Dendritic cell treated with granulocyte-macrophage colony-stimulating factor and Interleukin-4, amounts not matched to agents 40 ng/mL and 50 ng/mL, for 4 days (primary cell): ENCODE data around the gene UQCC3.

Source experiments
- H3K27ac Mint-ChIP-seq: one replicate; pipeline ENCODE4 v1.8.0; 2022; ENCODE audit warnings: mild to moderate bottlenecking, mixed read lengths
- H3K27me3 Mint-ChIP-seq: one replicate; pipeline ENCODE4 v1.8.0; 2022; ENCODE audit warnings: mild to moderate bottlenecking, mixed read lengths
- H3K36me3 Mint-ChIP-seq: one replicate; pipeline ENCODE4 v1.8.0; 2022; ENCODE audit warnings: low read depth, mixed read lengths
- H3K4me1 Mint-ChIP-seq: one replicate; pipeline ENCODE4 v1.8.0; 2022; ENCODE audit warnings: low read depth, mixed read lengths
- H3K4me3 Mint-ChIP-seq: one replicate; pipeline ENCODE4 v1.8.0; 2022; ENCODE audit warnings: mild to moderate bottlenecking, moderate library complexity, mixed read lengths
- H3K9me3 Mint-ChIP-seq: one replicate; pipeline ENCODE4 v1.8.0; 2022; ENCODE audit warnings: mixed read lengths
- intact Hi-C: fragments of 100-400 bp; cut with micrococcal nuclease; formaldehyde crosslinking; loops from one replicate; pipeline ENCODE4 v1.15.0; 2022

The UQCC3 gene, protein sequence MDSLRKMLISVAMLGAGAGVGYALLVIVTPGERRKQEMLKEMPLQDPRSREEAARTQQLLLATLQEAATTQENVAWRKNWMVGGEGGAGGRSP

DNA sequence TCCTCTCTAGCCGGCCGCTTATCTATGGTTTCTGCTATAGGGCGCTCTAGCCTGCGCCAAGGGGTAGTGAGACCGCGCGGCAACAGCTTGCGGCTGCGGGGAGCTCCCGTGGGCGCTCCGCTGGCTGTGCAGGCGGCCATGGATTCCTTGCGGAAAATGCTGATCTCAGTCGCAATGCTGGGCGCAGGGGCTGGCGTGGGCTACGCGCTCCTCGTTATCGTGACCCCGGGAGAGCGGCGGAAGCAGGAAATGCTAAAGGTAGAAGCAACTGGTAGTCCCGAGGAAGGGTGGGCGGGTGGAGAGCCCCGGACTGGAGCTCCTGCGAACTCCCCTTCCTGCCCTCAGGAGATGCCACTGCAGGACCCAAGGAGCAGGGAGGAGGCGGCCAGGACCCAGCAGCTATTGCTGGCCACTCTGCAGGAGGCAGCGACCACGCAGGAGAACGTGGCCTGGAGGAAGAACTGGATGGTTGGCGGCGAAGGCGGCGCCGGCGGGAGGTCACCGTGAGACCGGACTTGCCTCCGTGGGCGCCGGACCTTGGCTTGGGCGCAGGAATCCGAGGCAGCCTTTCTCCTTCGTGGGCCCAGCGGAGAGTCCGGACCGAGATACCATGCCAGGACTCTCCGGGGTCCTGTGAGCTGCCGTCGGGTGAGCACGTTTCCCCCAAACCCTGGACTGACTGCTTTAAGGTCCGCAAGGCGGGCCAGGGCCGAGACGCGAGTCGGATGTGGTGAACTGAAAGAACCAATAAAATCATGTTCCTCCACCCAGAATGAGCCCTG, at the start of gene UQCC3, which contains the start of gene LBHD1:
UQCC3 (plus strand) TSS at position 66 of the 782 bp plus-strand sequence; CDS start at position 139, 73 bp downstream.
LBHD1 (minus strand) TSS at position 660 of the 782 bp plus-strand sequence. CDS start 2,236 bp downstream, outside the sequence.
- Mint-ChIP-seq H3K4me1 (peaks cover 56% of the 10 kb centered on the region), H3K36me3 (peaks cover 81% of the 10 kb centered on the region), H3K27me3 (no peaks in the 10 kb centered on the region), H3K4me3 (peak within 1 kb of the TSS; percentile 95), H3K27ac (peak within 1 kb of the TSS; percentile 96), H3K9me3 (no peaks in the 10 kb centered on the region)
- intact Hi-C loops: loop anchor here (5.0 kb wide), 1 partner anchor 79 kb away; the partner anchor contains the start of gene TUT1

DNA sequence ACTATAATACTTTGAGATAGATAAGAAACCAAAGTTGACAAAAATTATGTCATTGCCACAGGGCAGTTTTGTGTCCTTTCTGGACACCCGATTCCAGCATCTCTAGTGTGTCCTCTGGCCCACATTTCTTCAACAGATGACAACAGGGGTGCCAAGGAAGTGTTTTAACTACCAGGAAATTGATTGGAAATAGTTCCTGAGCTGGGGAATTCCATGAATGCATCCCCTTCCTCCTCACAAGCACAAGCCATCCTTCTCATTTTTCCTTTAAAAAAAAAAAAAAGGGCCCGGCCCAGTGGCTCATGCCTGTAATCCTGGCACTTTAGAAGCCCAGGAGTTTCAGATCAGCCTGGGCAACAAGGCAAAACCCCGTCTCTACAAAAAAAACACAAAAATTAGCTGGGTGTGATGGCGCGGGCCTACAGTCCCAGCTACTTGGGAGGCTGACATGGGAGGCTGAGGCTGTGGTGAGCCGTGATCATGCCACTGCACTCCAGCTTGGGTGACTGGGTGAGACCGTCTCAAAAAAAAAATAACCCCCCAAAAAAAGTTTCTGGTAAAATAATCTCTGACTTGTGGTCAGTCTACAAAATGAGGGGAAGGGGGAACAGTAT, 48.9 kb upstream of the UQCC3 start:
- Mint-ChIP-seq H3K4me3 (peak overlapping the region; percentile 98), H3K9me3 (no peaks in the 10 kb centered on the region), H3K27me3 (no peaks in the 10 kb centered on the region), H3K4me1 (peaks cover 27% of the 10 kb centered on the region), H3K27ac (peak overlapping the region; percentile 94), H3K36me3 (peaks cover 56% of the 10 kb centered on the region)
- intact Hi-C loops: no loop called here

DNA sequence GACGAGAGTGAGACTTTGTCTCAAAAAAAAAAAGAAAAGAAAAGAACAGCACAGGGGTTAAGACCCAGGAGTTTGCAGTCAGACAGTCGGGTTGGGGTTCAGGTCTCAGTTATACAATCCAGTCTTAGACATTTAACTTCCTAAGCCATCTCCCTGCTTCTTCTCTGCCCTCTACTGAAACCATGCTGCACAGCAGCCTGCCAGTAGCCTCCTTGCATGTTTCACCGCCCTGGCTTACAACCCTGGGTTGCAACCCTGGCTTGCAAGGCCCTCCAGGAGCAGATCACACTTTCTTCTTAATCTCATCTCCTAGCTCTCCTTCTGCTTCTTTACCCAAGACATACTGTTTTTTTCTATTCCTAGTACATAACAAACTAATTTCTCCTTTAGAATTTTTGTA, 43.8 kb upstream of the UQCC3 start:
- intact Hi-C loops: no loop called here
- Mint-ChIP-seq H3K27me3 (no peaks in the 10 kb centered on the region), H3K27ac (no peak overlapping the region), H3K36me3 (peaks cover 90% of the 10 kb centered on the region), H3K4me3 (no peak overlapping the region), H3K9me3 (no peaks in the 10 kb centered on the region), H3K4me1 (no peaks in the 10 kb centered on the region)

DNA sequence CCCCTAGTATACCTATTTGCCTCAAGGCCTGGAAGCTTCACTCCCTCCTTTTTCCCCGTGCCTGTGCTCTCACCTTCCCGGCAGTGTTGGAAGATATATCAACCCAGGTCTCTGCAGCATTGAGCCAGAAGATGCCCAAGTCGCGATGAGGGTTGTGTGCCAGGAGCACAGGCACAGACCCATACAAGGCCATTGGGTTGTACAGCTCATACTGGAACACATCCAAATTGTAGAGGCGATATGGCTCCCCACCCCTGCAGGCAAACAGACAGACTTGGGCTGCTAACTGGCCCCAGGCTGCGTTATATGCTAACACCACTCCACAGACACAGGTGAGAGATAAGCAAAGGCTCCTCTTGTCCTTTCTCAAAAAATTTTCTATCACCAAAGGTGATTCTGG, 39.0 kb upstream of the UQCC3 start:
- peaks cover 10% of the 10 kb centered on the region for H3K4me1 Mint-ChIP-seq
- H3K27me3 Mint-ChIP-seq: no peaks in the 10 kb centered on the region
- no peaks in the 10 kb centered on the region for H3K9me3 Mint-ChIP-seq
- intact Hi-C loops: no loop called here
- H3K4me3 Mint-ChIP-seq: no peak overlapping the region
- H3K36me3 Mint-ChIP-seq: peaks cover 93% of the 10 kb centered on the region
- peak overlapping the region; percentile 11 for H3K27ac Mint-ChIP-seq

DNA sequence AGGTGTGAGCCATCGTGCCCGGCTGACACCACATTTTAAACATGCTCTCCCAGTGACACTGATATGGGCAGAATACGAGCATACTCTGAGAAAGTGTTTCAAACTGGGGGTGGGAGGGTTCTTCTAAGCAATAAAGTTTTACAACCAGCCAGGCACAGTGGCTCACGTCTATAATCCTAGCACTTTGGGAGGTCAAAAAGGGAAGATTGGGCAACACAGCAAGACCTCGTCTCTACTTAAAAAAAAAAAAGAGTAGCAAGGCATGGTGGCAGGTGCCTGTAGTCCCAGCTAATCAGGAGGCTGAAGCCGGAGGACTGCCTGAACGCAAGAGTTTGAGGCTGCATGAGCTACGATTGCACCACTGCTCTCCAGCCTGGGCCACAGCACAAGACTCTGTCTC, 27.3 kb upstream of the UQCC3 start:
- Mint-ChIP-seq H3K27ac (no peak overlapping the region), H3K27me3 (no peaks in the 10 kb centered on the region), H3K36me3 (peaks cover 75% of the 10 kb centered on the region), H3K4me1 (peaks cover 40% of the 10 kb centered on the region), H3K9me3 (no peaks in the 10 kb centered on the region), H3K4me3 (no peak overlapping the region)
- intact Hi-C loops: no loop called here

DNA sequence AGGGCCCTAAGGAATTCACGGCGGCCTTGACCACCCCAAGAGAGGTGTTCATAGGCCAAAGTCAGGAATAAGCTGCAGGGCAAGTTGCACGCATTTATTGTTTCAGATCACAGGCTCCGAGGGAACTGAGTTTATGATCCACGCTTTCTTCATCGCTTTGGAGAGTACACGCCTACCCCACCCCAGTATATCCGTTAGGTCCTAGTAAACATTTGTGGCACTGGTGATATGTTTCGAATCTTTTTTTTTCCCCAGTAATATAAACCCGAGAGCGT, 25.9 kb upstream of the UQCC3 start:
- Mint-ChIP-seq H3K27me3 (no peaks in the 10 kb centered on the region), H3K4me1 (peaks cover 35% of the 10 kb centered on the region), H3K9me3 (no peaks in the 10 kb centered on the region), H3K36me3 (peaks cover 77% of the 10 kb centered on the region), H3K4me3 (peak overlapping the region; percentile 95), H3K27ac (peak overlapping the region; percentile 93)
- intact Hi-C loops: no loop called here

DNA sequence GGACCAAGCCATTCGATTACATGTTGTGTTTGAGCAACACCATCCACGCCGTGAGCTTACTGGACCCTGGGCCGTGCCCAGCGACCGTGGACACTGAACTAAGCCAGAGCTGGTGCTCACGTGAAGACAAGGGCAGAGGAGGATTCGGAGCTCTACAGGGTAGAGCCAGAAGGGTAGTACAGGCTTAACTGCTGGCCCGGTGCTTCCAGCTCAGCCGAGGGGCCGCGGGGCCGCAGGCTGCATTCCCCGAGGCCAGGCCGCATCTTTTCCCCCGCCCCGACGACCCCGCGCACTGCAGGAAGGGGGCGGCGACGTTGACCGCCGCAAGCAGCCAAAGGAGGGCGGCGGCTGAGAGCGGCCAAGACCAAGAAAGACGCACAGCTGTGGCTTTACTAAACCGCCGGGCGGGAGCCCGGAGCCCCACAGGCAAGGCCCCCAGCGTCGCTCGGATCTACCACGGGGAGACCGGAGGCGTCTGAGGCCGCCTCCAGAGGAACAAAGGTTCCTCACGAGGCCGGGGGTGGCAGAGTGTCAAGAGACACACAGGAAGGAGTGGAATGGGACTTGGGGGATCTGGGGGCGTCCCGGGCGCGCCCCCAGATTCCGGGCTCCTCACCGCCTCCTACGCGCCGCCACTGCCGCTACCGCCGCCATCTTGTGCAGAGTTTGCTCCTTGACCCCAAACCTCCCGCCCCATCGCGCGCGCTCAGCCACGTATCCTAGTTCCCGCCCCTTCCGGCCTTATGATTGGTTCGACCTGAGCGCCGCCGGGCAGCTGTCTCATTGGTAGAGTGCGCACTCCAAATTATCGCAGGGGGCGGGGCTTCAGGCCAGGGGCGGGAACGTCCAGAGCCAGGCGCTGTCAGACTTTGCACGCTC, 25.3 kb upstream of the UQCC3 start, which contains the start of gene GANAB:
GANAB (minus strand) TSS at position 668 of the 879 bp plus-strand sequence; CDS start at position 654, 14 bp downstream.
- H3K4me1 Mint-ChIP-seq: peaks cover 39% of the 10 kb centered on the region
- H3K27ac Mint-ChIP-seq: peak within 1 kb of the TSS; percentile 93
- H3K36me3 Mint-ChIP-seq: peaks cover 74% of the 10 kb centered on the region
- intact Hi-C loops: loop anchor here (1.0 kb wide), 1 partner anchor 45 kb away; the partner anchor contains the start of gene MTA2
- H3K9me3 Mint-ChIP-seq: no peaks in the 10 kb centered on the region
- H3K4me3 Mint-ChIP-seq: peak within 1 kb of the TSS; percentile 95
- no peaks in the 10 kb centered on the region for H3K27me3 Mint-ChIP-seq

DNA sequence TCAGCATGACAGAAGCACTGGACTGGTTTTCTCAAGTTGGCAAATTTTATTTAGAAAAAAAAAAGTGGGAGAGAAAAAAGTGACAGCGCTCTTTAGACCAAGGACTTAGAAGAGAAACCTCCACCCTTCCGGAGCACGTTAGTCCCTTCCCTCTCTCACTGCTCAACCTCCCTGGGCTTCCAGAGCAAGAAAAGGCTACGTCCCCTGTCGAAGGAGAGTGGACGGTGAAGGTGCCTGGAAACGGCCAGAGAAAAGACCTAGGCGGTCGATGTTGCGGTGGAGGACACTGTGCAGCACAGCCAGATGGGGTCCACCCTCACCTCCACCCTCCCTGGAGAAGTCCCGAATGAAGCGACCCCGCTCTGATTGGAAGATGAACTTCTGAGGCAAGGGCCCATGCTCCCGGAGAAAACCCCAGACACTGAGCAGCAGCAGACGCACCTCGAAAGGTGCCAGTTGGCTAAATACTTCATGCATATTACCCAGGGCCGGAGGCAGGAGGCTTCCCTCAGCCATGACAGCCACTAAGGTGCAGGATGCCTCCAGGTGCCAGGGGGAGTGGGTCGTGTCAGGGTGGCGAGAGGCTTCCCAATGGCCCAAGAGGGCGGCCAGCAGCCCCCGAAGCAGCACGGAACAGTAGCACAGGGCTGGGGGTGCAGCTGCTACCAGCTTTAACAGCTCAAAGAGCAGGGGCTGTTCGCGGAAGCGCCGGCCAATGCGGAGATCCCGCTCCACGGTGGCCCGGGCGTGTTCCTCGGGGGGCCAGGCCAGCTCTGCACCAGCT, 24.5 kb upstream of the UQCC3 start:
- intact Hi-C loops: loop anchor here (1.0 kb wide), 1 partner anchor 46 kb away; the partner anchor contains the start of gene MTA2
- peaks cover 70% of the 10 kb centered on the region for H3K36me3 Mint-ChIP-seq
- peak overlapping the region; percentile 95 for H3K4me3 Mint-ChIP-seq
- peak overlapping the region; percentile 93 for H3K27ac Mint-ChIP-seq
- peaks cover 40% of the 10 kb centered on the region for H3K4me1 Mint-ChIP-seq
- no peaks in the 10 kb centered on the region for H3K27me3 Mint-ChIP-seq
- no peaks in the 10 kb centered on the region for H3K9me3 Mint-ChIP-seq

DNA sequence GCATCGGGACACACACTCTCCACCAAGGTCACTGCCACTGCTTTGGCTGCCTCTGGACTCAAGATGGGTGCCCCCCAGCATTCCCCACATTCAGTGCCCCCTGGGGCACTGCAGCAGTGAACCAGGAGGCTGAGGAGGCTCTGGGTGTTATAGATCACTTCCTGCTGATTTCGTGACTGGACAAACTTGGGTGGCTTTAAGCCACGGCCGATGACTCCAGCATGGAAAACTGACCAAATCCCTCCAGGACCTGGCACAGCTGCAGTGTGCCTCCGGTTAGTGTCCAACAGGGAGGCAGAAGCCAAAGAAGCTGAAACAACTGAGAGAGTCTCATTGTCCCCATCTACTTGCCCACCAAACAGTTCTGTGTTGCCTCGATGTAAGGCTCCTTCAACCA, 23.9 kb upstream of the UQCC3 start:
- Mint-ChIP-seq H3K27ac (no peak overlapping the region), H3K4me1 (peaks cover 46% of the 10 kb centered on the region), H3K4me3 (no peak overlapping the region), H3K27me3 (no peaks in the 10 kb centered on the region), H3K9me3 (no peaks in the 10 kb centered on the region), H3K36me3 (peaks cover 69% of the 10 kb centered on the region)
- intact Hi-C loops: no loop called here

DNA sequence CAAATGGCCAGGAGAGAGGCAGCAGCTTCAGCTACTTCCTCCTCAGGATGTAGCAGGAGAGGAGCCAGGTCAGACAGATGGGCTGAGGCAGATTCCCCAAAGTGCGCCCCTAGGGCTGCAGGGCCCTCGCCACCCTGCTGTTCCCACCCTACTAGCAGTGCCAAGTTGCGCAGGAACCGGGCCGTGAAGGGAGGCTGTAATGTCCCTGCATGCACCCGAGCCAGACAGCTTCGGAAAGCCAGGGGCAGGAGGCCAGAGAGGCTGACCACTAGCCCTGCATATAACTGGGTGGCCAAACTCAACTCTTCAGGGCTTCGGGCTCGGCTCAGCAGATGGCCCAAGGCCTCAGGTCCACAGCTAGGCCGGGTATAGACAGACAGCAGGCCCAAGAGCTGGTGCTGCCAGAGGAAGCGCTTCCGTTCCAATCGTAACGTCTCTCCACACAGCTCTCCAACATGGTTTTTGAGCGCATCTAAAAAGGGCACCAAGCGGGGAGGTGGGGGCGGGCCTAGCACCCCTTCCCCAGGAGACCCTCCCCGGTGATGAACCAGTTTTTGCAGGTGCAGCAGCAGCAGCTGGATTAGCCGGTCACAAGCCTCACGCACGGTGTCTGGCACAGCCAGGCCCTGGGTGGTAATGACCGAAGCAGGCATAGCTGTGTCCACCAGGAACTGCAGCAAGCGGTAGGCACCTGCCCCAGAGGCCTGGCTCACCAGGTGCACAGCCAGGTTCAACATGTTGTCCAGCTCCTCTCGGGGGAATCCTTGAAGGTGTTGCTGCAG, 23.1 kb upstream of the UQCC3 start:
- peaks cover 48% of the 10 kb centered on the region for H3K4me1 Mint-ChIP-seq
- H3K27me3 Mint-ChIP-seq: no peaks in the 10 kb centered on the region
- H3K9me3 Mint-ChIP-seq: no peaks in the 10 kb centered on the region
- H3K4me3 Mint-ChIP-seq: no peak overlapping the region
- H3K36me3 Mint-ChIP-seq: peaks cover 67% of the 10 kb centered on the region
- intact Hi-C loops: no loop called here
- no peak overlapping the region for H3K27ac Mint-ChIP-seq

DNA sequence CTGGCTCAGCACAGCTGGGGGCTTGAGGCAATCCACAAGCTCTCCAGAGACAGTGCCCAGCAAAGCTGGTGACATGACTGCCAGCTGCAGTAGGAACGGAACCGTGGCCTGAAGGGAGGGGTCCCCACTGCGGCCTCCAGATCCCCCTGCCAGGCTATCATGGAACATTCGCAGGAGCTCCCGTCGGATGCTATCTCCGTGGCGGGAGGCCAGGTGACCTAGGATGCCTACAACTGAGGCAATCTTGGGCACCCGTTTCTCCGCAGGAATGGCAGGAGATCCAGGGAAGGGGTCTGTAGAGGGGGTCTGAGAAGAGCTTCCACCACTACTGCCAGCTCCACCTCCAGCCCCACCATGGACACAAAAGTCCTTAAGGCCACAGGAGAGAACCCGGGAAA, 22.5 kb upstream of the UQCC3 start:
- H3K27me3 Mint-ChIP-seq: no peaks in the 10 kb centered on the region
- peaks cover 52% of the 10 kb centered on the region for H3K4me1 Mint-ChIP-seq
- H3K36me3 Mint-ChIP-seq: peaks cover 61% of the 10 kb centered on the region
- H3K4me3 Mint-ChIP-seq: no peak overlapping the region
- H3K9me3 Mint-ChIP-seq: no peaks in the 10 kb centered on the region
- H3K27ac Mint-ChIP-seq: no peak overlapping the region
- intact Hi-C loops: no loop called here

DNA sequence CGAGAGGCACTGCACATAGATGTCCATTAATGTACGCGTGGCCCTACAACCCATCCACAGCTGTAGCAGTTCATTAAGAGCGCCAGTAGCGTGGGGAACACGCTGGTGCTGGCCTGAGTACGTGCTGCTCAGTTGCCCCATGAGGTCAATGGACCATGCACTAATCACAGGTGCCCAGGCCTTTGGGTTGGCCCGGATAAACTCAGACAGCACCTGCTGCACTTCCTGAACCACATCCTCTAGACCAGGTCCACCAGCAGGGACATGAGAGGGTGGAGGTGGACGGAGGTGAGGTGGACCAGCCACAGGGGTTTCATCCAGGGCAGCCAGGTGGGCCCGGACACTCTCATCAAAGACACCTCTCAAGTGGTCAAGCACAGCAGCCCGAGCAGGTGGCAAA, 22.0 kb upstream of the UQCC3 start:
- H3K27me3 Mint-ChIP-seq: no peaks in the 10 kb centered on the region
- H3K9me3 Mint-ChIP-seq: no peaks in the 10 kb centered on the region
- H3K4me3 Mint-ChIP-seq: no peak overlapping the region
- intact Hi-C loops: no loop called here
- peaks cover 48% of the 10 kb centered on the region for H3K4me1 Mint-ChIP-seq
- H3K36me3 Mint-ChIP-seq: peaks cover 56% of the 10 kb centered on the region
- H3K27ac Mint-ChIP-seq: no peak overlapping the region
